GM12892 (cell line): ENCODE measurements around the gene SLC17A1.

Experiments used
- POLR2A ChIP-seq: IDR thresholded peaks from 2 replicates; pipeline ENCODE4 v1.6.1; 2011; ENCODE audit warnings: low read depth, low read length, control low read depth
- TAF1 ChIP-seq: IDR thresholded peaks from 2 replicates; pipeline ENCODE4 v1.6.1; 2011; ENCODE audit warnings: low read depth, mild to moderate bottlenecking, control low read depth, low read length, borderline replicate concordance

- TF ChIP-seq POLR2A (no peak), TAF1 (no peak)
These were observed 83.8 kb downstream of the SLC17A1 start for GRCh38 chr6:25748049-25748448.
